ENCODE results near the gene SLC49A4. TPM values are rescaled to one million over a fixed set of nuclear protein-coding genes. Genes with fewer than 3 reads are reported as not detected.

Gene SLC49A4, protein sequence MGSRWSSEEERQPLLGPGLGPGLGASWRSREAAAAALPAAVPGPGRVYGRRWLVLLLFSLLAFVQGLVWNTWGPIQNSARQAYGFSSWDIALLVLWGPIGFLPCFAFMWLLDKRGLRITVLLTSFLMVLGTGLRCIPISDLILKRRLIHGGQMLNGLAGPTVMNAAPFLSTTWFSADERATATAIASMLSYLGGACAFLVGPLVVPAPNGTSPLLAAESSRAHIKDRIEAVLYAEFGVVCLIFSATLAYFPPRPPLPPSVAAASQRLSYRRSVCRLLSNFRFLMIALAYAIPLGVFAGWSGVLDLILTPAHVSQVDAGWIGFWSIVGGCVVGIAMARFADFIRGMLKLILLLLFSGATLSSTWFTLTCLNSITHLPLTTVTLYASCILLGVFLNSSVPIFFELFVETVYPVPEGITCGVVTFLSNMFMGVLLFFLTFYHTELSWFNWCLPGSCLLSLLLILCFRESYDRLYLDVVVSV
- polyA plus RNA-seq (2012; rRNA removed), result 6.4 and 9.1 TPM in 2 replicates
- polyA plus RNA-seq (2012; cell fraction: cytosol; rRNA removed), result 8.4 and 10.1 TPM in 2 replicates
- polyA plus RNA-seq (2012; cell fraction: nucleus; rRNA removed), result 3.3 and 5.2 TPM in 2 replicates

DNA sequence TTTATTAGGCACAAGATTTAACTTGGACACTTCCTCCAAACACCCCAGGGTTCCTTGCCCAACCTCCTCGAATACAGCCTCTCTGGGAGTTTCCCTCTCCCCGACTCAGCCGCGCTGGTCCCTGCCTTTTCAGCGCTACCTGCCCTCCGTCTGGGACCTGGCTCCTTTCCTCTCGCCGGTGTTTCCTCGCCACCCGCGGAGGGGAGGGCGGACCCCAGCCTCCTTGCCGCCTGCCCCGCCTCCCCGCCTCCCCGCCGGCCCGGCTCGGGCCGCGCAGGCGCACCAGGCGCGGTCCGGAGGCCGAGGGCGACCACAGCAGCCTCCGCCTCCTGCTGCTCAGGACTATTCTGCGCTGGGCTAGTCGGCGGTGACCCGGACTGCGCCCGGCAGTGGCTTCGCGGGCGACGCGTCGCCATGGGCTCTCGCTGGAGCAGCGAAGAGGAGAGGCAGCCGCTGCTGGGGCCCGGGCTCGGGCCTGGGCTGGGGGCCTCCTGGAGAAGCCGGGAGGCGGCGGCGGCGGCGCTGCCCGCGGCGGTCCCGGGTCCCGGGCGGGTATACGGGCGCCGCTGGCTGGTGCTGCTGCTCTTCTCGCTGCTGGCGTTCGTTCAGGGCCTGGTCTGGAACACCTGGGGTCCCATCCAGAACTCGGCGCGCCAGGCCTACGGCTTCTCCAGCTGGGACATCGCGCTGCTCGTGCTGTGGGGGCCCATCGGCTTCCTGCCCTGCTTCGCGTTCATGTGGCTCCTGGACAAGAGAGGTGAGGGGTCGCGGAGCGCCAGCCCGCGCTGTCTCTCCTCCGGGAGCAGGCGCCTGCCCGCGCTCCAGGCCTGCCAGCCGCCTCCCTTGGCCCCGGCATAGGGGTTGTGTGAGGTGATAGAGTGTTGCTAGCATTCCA, at the start of gene SLC49A4:
Gene SLC49A4, plus strand, starts transcription at position 291 of the 895 bp plus-strand sequence. Its CDS starts 124 bp downstream, at position 415.
- TF ChIP-seq FOXJ3 (CRISPR knock-in tag; IDR thresholded peaks at IDR 0.05), result no peak
- TF ChIP-seq POLR2AphosphoS5 (IDR thresholded peaks at IDR 0.05; ENCODE audit: low read depth, low read length), result peak; percentile 76
- TF ChIP-seq YY1 (IDR thresholded peaks at IDR 0.05; ENCODE audit: low read depth), result no peak
- peak; percentile 63 for TF ChIP-seq MXI1 (IDR thresholded peaks at IDR 0.05; ENCODE audit: low read depth, low read length)
- TF ChIP-seq GATA2 (CRISPR knock-in tag; IDR thresholded peaks at IDR 0.05), result no peak
- TF ChIP-seq NRF1 (IDR thresholded peaks at IDR 0.05; ENCODE audit: low read depth, low read length), result peak; percentile 88
- TF ChIP-seq SIN3A (IDR thresholded peaks at IDR 0.05; ENCODE audit: borderline replicate concordance, low read depth, low read length), result peak; percentile 65; the same call in 1 of the 2 replicates
- TF ChIP-seq EP300 (IDR thresholded peaks at IDR 0.05; ENCODE audit: borderline replicate concordance in 1 of 2, low read depth in 1 of 2, low read length in 1 of 2), result 0 out of 4 replicates have a peak, but pooled peaks of 1 of the 2 experiments have one; percentile 14
- TF ChIP-seq, protein P1, sequence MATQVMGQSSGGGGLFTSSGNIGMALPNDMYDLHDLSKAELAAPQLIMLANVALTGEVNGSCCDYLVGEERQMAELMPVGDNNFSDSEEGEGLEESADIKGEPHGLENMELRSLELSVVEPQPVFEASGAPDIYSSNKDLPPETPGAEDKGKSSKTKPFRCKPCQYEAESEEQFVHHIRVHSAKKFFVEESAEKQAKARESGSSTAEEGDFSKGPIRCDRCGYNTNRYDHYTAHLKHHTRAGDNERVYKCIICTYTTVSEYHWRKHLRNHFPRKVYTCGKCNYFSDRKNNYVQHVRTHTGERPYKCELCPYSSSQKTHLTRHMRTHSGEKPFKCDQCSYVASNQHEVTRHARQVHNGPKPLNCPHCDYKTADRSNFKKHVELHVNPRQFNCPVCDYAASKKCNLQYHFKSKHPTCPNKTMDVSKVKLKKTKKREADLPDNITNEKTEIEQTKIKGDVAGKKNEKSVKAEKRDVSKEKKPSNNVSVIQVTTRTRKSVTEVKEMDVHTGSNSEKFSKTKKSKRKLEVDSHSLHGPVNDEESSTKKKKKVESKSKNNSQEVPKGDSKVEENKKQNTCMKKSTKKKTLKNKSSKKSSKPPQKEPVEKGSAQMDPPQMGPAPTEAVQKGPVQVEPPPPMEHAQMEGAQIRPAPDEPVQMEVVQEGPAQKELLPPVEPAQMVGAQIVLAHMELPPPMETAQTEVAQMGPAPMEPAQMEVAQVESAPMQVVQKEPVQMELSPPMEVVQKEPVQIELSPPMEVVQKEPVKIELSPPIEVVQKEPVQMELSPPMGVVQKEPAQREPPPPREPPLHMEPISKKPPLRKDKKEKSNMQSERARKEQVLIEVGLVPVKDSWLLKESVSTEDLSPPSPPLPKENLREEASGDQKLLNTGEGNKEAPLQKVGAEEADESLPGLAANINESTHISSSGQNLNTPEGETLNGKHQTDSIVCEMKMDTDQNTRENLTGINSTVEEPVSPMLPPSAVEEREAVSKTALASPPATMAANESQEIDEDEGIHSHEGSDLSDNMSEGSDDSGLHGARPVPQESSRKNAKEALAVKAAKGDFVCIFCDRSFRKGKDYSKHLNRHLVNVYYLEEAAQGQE (IDR thresholded peaks at IDR 0.05; ENCODE audit: low read depth, low read length), result 0 out of 2 replicates have a peak, but pooled peaks have one; percentile 15
- Histone ChIP-seq H4K20me1 (ENCODE audit: insufficient read depth) (no peaks in the 10 kb centered on the region), H3F3A (replicated peaks; ENCODE audit: insufficient read depth) (peaks cover 8% of the 10 kb centered on the region), H3K4me3 (ENCODE audit: low read depth in 2 of 2, low read length in 1 of 2) (peak within 1 kb of the TSS; percentile 89 to 97), H3K9ac (peak within 1 kb of the TSS; percentile 73), H2AFZ (ENCODE audit: low read depth) (peak within 1 kb of the TSS; percentile 99), H3K27me3 (ENCODE audit: insufficient read depth) (no peaks in the 10 kb centered on the region), H3K27ac (ENCODE audit: low read depth in 2 of 2, low read length in 1 of 2) (peak within 1 kb of the TSS; percentile 89 to 92), H3K4me1 (ENCODE audit: control insufficient read depth in 1 of 2, insufficient read depth in 2 of 2, low read depth in 1 of 2, low read length in 1 of 2) (peaks cover 0 to 11% of the 10 kb centered on the region in 2 experiments; a peak in 3 of 4 replicates), H3K36me3 (replicated peaks in 1 of 2; ENCODE audit: control insufficient read depth in 1 of 2, insufficient read depth in 2 of 2, low read length in 1 of 2) (no peaks in the 10 kb centered on the region), H3K79me2 (ENCODE audit: insufficient read depth) (peaks cover 44% of the 10 kb centered on the region), H3K4me2 (peak within 1 kb of the TSS; percentile 93), H3K9me2 (no peaks in the 10 kb centered on the region), H3K9me3 (no peaks in the 10 kb centered on the region)
- 1% methylated on average over 15 of the region's 84 CpGs for WGBS (ENCODE audit: low lambda C conversion rate)
- CTCF ChIA-PET, result interaction anchor here (1.0 to 1.2 kb wide), 3 partner anchors 40 to 234 kb away, joined by 3 to 6 read pairs (median 4); no protein-coding TSS in a partner anchor
- peak; percentile 97 for DNase-seq
- POLR2A ChIA-PET, result no interaction called here

All from SK-N-SH (cell line).